Hematopoietic multipotent progenitor cell treated with erythropoietin and hydrocortisone succinate and interleukin-3 and kit ligand, for 15 days (in vitro differentiated cells): ENCODE measurements around the gene PARM1.

Experiments used
- DNase-seq: peaks from one replicate; pipeline ENCODE4 v3.0.0-alpha.2; 2015; ENCODE audit warnings: low spot score

PARM1 gene

DNA sequence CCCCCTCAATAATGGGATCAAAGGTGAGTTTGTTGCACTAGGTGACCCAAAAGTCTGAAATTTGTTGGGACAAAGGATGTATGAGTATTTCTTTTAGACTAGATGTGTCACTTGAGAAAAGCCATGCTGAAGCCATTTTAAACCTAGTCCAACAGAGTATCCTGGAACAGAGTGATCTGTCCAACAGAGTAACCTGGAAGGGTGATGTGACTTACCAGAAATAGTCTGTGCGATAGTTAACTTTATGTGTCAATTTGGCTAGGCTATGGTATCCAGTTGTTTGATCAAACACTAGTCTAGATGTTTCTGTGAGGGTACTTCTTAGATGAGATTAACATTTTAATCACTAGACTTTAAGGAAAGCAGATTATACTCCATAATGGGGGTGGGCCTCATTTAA lies 154.5 kb downstream of the PARM1 start:
- DNase-seq, result no peak

DNA sequence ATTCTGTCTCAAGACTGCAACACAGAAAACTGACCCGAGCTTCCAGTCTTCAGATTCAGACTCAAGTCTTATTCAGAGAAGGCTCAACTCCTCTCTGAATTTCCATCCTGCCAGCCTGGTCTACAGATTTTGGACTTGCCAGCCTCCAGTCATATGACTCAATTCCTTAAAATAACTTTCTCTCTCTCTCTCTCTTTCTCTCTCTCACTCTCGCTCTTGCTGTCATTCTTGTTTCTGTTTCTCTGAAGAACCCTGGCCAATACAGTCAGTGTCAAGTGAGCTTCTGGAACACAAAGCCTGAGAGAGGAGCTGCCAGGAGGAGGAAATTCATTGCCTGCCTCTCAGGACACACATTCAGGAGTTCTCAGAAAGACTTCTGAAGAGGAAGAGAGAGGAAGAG lies 154.9 kb downstream of the PARM1 start:
- no peak for DNase-seq

DNA sequence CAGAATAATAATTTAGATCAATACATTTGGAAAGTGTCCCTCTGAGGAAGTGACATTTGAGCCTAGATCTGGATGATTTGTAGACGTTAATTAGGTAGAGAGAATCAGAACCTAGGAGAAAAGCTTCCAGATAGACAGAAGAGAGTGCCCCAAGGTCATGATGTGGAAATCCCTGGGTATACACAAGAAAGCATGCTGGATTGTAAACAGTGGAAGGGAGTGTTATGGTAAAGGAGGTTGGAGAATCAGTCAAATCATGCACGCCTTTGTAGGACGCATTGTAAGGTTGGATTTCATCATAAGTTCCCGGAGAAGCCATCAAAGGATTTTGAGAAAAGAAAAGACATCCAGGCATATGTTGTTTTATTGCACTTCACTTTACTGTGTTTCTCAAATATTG lies 156.3 kb downstream of the PARM1 start:
- no peak for DNase-seq

DNA sequence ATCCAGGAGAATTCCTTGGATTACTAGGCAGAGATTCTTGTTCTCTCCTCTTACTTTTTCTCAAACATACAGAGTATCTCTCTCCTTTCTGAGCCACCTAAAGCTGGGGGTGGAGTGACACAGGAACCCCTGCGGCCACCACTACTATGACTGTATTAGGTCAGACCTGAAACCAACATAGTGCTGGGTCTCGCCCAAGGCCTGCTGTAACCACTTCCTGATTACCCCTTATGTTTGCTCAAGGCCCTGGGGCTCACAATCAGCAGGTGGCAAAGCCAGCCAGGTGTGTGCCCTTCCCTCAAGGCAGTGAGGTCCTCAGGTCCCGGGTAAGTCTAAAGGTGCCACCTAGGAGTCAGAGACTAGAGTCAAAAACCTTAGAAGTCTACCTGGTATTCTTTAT lies 166.4 kb downstream of the PARM1 start:
- DNase-seq, result no peak
